GM12878 (cell line): ENCODE measurements around the gene LRP1. TPM values are rescaled to one million over a fixed set of nuclear protein-coding genes. Genes with fewer than 3 reads are reported as not detected.

ENCODE experiments used
- ATAC-seq: fragments of 200-7000 bp; cut with Tn5 transposase; 3 replicates; pipeline ENCODE4 v1.9.1; 2020; ENCODE audit warnings: mild to moderate bottlenecking, moderate library complexity
- BruUV-seq: library from RNA; stranded (reverse); fragments of 400-500 nt; replicated peaks from 2 replicates; lab custom pipeline; 2021; lab: Mats Ljungman, UMichigan
- CTCF ChIA-PET: fragments of 300-600 bp; sonication (Branson Sonifier 250); formaldehyde crosslinking; extraction: SDS; loops from one replicate; lab custom pipeline; 2021; ENCODE audit warnings: inconsistent platforms; lab: Yijun Ruan, JAX
- POLR2A ChIA-PET: fragments of 350-600 bp; formaldehyde crosslinking; extraction: SDS; loops from one replicate; lab custom pipeline; 2021; ENCODE audit warnings: inconsistent platforms; lab: Charles Lee
- RAD21 ChIA-PET: fragments of 300-600 bp; sonication (Branson Sonifier 250); formaldehyde crosslinking; loops from one replicate; lab custom pipeline; 2023; ENCODE audit warnings: antibody characterized with exemption; ENCODE audit not compliant: unreplicated experiment; lab: Charles Lee
- SMC1A ChIA-PET: fragments of 300-600 bp; sonication (Branson Sonifier 250); formaldehyde crosslinking; loops from one replicate; lab custom pipeline; 2023; ENCODE audit not compliant: unreplicated experiment, uncharacterized antibody; lab: Charles Lee
- DNase-seq: peaks from one replicate; pipeline ENCODE4 v3.0.0-alpha.2; 2011; ENCODE audit warnings: low read depth, low spot score
- FAIRE-seq: peaks from 3 replicates; lab custom pipeline; 2011; peaks lifted over from hg19 to GRCh38; lab: Jason Lieb, UNC
- H2AFZ ChIP-seq: 2 replicates; pipeline ENCODE4 v1.6.0; 2011; ENCODE audit warnings: low read depth, low read length, control low read depth; ENCODE audit not compliant: control insufficient read depth
- H3K27ac ChIP-seq: 2 replicates; pipeline ENCODE4 v1.5.1; 2011; ENCODE audit warnings: control low read depth; ENCODE audit not compliant: control insufficient read depth, insufficient read depth
- H3K27me3 ChIP-seq, 2 experiments: replicated peaks in 1 of 2; 2 replicates each; pipeline versions ENCODE4 v1.6.0 to v1.6.1; 2011; ENCODE audit warnings: low read length in 1 of 2; ENCODE audit not compliant: control insufficient read depth in 2 of 2, insufficient read depth in 2 of 2
- H3K36me3 ChIP-seq, 2 experiments: 2 replicates each; pipeline ENCODE4 v1.5.1; 2011; ENCODE audit warnings: low read length in 1 of 2; ENCODE audit not compliant: control insufficient read depth in 2 of 2, insufficient read depth in 2 of 2
- H3K4me1 ChIP-seq: 2 replicates; pipeline ENCODE4 v1.6.1; 2011; ENCODE audit warnings: mild to moderate bottlenecking, low read length, moderate library complexity, mixed read lengths; ENCODE audit not compliant: control insufficient read depth, insufficient read depth
- H3K4me2 ChIP-seq: 2 replicates; pipeline ENCODE4 v1.6.0; 2011; ENCODE audit warnings: control low read depth; ENCODE audit not compliant: control insufficient read depth, insufficient read depth
- H3K4me3 ChIP-seq: fragments of 200-600 bp; sonication (generic); 2 replicates; pipeline ENCODE4 v1.5.1; 2016
- H3K79me2 ChIP-seq: 2 replicates; pipeline ENCODE4 v1.6.0; 2011; ENCODE audit warnings: low read length; ENCODE audit not compliant: control insufficient read depth, insufficient read depth
- H3K9ac ChIP-seq: 2 replicates; pipeline ENCODE4 v1.8.0; 2011; ENCODE audit warnings: low read length, control low read depth, mixed read lengths; ENCODE audit not compliant: control insufficient read depth, insufficient read depth
- H3K9me3 ChIP-seq: replicated peaks from 3 replicates; pipeline ENCODE4 v1.5.1; 2011; ENCODE audit warnings: mild to moderate bottlenecking, low read length; ENCODE audit not compliant: control insufficient read depth, insufficient read depth
- H4K20me1 ChIP-seq: 2 replicates; pipeline ENCODE4 v1.6.0; 2011; ENCODE audit not compliant: control insufficient read depth, insufficient read depth
- ATF7 ChIP-seq: fragments of 450-650 bp; IDR thresholded peaks from 2 replicates; pipeline ENCODE4 v1.6.1; 2016; ENCODE audit warnings: low read depth, mild to moderate bottlenecking
- IKZF2 ChIP-seq, 2 experiments: fragments of 450-650 bp; IDR thresholded peaks; 2 replicates each; pipeline ENCODE4 v1.6.1; 2017; ENCODE audit warnings: mild to moderate bottlenecking in 2 of 2, moderate library complexity in 2 of 2
- IRF4 ChIP-seq: IDR thresholded peaks from 2 replicates; pipeline ENCODE4 v1.6.1; 2011; ENCODE audit warnings: low read depth, low read length
- NFYB ChIP-seq: IDR thresholded peaks from 2 replicates; pipeline ENCODE4 v1.6.1; 2011; ENCODE audit warnings: low read depth, mild to moderate bottlenecking, low read length, improper control_type of control experiment, moderate library complexity; ENCODE audit not compliant: insufficient read depth
- NR2C1 ChIP-seq: fragments of 450-650 bp; IDR thresholded peaks from 2 replicates; pipeline ENCODE4 v1.6.1; 2017; ENCODE audit warnings: antibody characterized with exemption, mild to moderate bottlenecking, moderate library complexity
- NRF1 ChIP-seq: conservative IDR thresholded peaks from 2 replicates; pipeline ENCODE4 v1.6.1; 2011; ENCODE audit warnings: mild to moderate bottlenecking, low read depth, low read length, improper control_type of control experiment
- PAX8 ChIP-seq: fragments of 450-650 bp; IDR thresholded peaks from 2 replicates; pipeline ENCODE4 v1.6.1; 2017; ENCODE audit warnings: mild to moderate bottlenecking, moderate library complexity
- POLR2AphosphoS2 ChIP-seq: IDR thresholded peaks from 2 replicates; pipeline ENCODE4 v1.6.1; 2011; ENCODE audit warnings: low read depth, mild to moderate bottlenecking, low read length, improper control_type of control experiment, moderate library complexity
- RBBP5 ChIP-seq: fragments of 200-600 bp; sonication (generic); conservative IDR thresholded peaks from 2 replicates; pipeline ENCODE4 v1.6.1; 2016
- SIN3A ChIP-seq: IDR thresholded peaks from 2 replicates; pipeline ENCODE4 v1.6.1; 2012; ENCODE audit warnings: low read depth, low read length, improper control_type of control experiment
- SRF ChIP-seq, 2 experiments: IDR thresholded peaks; 2 replicates each; pipeline ENCODE4 v1.6.1; 2011; ENCODE audit warnings: low read depth in 2 of 2, low read length in 2 of 2, mild to moderate bottlenecking in 1 of 2, moderate library complexity in 1 of 2
- STAT3 ChIP-seq: IDR thresholded peaks from 2 replicates; pipeline ENCODE4 v1.6.1; 2011; ENCODE audit warnings: low read depth, low read length, improper control_type of control experiment
- ZBED1 ChIP-seq: IDR thresholded peaks from 2 replicates; pipeline ENCODE4 v1.6.1; 2016; ENCODE audit warnings: borderline replicate concordance
- ZSCAN29 ChIP-seq: fragments of 450-650 bp; IDR thresholded peaks from 2 replicates; pipeline ENCODE4 v1.6.1; 2017; ENCODE audit warnings: mild to moderate bottlenecking, moderate library complexity
- WGBS: methylation state at CpG from one replicate; pipeline ENCODE4 v1.1.6; 2016; ENCODE audit warnings: low lambda C conversion rate; ENCODE audit not compliant: insufficient replicate concordance, insufficient coverage; ENCODE audit errors: missing lambda C conversion rate; 5-methylcytosine and 5-hydroxymethylcytosine counted together
- in situ Hi-C: fragments of 300-500 bp; cut with MboI; formaldehyde crosslinking; loops from 9 replicates; pipeline ENCODE4 v1.14.3; 2018; ENCODE audit warnings: mixed read lengths
- intact Hi-C: fragments of 100-400 bp; cut with micrococcal nuclease; formaldehyde crosslinking; loops from one replicate; pipeline ENCODE4 v1.14.2; 2022; ENCODE audit not compliant: unreplicated experiment
- polyA plus RNA-seq, 11 experiments: library from polyadenylated mRNA; depleted of rRNA in 4 of 11; unstranded in 6 of 11; stranded (reverse) in 5 of 11; fragments of >200 nt; fragmentation: Nextera tagmentation in 4 of 11; fragmentation: Illumina TruSeq in 1 of 11; extraction: Ambion mirVana in 4 of 11; extraction: Trizol in 1 of 11; gene quantifications; 1 replicate in 1 of 11; 2 replicates in 10 of 11; pipeline versions ENCODE4 v1.2.1 to v1.2.3, GENCODE V29; 2011 to 2016; ENCODE audit warnings: inconsistent platforms in 2 of 11, missing spikeins in 2 of 11, low read depth in 1 of 11
- total RNA-seq, 4 experiments: library from RNA; depleted of rRNA in 3 of 4; stranded (reverse); fragments of >200 nt in 3 of 4; fragmentation: Illumina TruSeq in 1 of 4; extraction: Trizol in 1 of 4; gene quantifications; 2 replicates each; pipeline versions ENCODE4 v1.2.1 to v1.2.3, GENCODE V29; 2013 to 2021
- TF ChIP-seq, protein P1 (sequence below): IDR thresholded peaks from 2 replicates; pipeline ENCODE4 v1.6.1; 2012; ENCODE audit warnings: low read depth, low read length, improper control_type of control experiment
- TF ChIP-seq, protein P2 (sequence below): IDR thresholded peaks from 2 replicates; pipeline ENCODE4 v1.6.1; 2012; ENCODE audit warnings: low read depth, low read length, improper control_type of control experiment
- TF ChIP-seq, protein P3 (sequence below): fragments of 450-650 bp; IDR thresholded peaks from 2 replicates; pipeline ENCODE4 v1.6.1; 2018; ENCODE audit warnings: borderline replicate concordance, mild to moderate bottlenecking; ENCODE audit not compliant: partially characterized antibody
- TF ChIP-seq, protein P4 (sequence below): fragments of 450-650 bp; IDR thresholded peaks from 2 replicates; pipeline ENCODE4 v1.6.1; 2017; ENCODE audit warnings: mild to moderate bottlenecking

Gene LRP1
- total and polyA plus RNA-seq, 10 of the 15 experiments (the other 5 are each of a cell fraction or from before 2014, with no cell fraction given): under 0.01 to 1.1 (median 0.20) TPM; not detected in 2

DNA sequence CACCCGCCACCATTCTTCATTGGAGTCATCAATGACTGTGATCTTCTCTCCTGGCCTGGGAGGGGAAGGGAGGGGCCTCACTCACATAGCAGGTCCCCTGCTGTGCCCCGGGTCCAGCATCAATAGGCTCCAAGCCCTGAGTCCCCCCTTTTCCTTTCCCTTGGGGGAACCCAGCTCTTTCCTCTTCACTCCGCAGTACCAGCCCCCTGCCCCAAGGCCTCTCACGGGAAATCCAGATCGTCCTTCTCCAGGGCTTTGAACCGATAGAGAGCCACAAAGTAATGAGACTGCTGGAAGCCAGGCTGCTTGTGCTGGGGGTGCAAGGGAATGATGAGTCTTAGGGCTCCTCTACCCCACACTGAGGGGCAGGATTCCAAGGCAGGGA lies 116.0 kb downstream of the LRP1 start:
- H3K79me2 ChIP-seq: no peaks in the 10 kb centered on the region
- RAD21 ChIA-PET: interaction anchor here (1.0 to 14.4 kb wide), 3 partner anchors 15 to 209 kb away, joined by 3 to 85 read pairs (median 7); partner anchors contain the start of genes INHBE and SHMT2
- peaks cover 2% of the 10 kb centered on the region; the same call in 1 of the 2 replicates for H4K20me1 ChIP-seq
- intact Hi-C loops: loop anchor here (5.0 kb wide), 1 partner anchor 122 kb away; no protein-coding TSS in a partner anchor
- no peak overlapping the region for H3K27ac ChIP-seq
- CTCF ChIA-PET: interaction anchor here (1.9 to 10.7 kb wide), 5 partner anchors 16 to 209 kb away, joined by 5 to 271 read pairs (median 90); partner anchors contain the start of genes INHBE and SHMT2
- no peak for FAIRE-seq
- no peak overlapping the region for H3K4me2 ChIP-seq
- no peaks in the 10 kb centered on the region for H3K36me3 ChIP-seq
- no peak for ATAC-seq
- no peak for TF ChIP-seq PAX8
- TF ChIP-seq, protein P1, sequence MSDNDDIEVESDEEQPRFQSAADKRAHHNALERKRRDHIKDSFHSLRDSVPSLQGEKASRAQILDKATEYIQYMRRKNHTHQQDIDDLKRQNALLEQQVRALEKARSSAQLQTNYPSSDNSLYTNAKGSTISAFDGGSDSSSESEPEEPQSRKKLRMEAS: no peak
- TF ChIP-seq POLR2AphosphoS2: no peak
- no peak for TF ChIP-seq NR2C1
- no peak for TF ChIP-seq ATF7
- TF ChIP-seq, protein P2, sequence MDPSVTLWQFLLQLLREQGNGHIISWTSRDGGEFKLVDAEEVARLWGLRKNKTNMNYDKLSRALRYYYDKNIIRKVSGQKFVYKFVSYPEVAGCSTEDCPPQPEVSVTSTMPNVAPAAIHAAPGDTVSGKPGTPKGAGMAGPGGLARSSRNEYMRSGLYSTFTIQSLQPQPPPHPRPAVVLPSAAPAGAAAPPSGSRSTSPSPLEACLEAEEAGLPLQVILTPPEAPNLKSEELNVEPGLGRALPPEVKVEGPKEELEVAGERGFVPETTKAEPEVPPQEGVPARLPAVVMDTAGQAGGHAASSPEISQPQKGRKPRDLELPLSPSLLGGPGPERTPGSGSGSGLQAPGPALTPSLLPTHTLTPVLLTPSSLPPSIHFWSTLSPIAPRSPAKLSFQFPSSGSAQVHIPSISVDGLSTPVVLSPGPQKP: no peak
- no peak for TF ChIP-seq ZBED1
- TF ChIP-seq, protein P3, sequence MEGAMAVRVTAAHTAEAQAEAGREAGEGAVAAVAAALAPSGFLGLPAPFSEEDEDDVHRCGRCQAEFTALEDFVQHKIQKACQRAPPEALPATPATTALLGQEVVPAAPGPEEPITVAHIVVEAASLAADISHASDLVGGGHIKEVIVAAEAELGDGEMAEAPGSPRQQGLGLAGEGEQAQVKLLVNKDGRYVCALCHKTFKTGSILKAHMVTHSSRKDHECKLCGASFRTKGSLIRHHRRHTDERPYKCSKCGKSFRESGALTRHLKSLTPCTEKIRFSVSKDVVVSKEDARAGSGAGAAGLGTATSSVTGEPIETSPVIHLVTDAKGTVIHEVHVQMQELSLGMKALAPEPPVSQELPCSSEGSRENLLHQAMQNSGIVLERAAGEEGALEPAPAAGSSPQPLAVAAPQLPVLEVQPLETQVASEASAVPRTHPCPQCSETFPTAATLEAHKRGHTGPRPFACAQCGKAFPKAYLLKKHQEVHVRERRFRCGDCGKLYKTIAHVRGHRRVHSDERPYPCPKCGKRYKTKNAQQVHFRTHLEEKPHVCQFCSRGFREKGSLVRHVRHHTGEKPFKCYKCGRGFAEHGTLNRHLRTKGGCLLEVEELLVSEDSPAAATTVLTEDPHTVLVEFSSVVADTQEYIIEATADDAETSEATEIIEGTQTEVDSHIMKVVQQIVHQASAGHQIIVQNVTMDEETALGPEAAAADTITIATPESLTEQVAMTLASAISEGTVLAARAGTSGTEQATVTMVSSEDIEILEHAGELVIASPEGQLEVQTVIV: no peak
- TF ChIP-seq NRF1: no peak
- no peak for TF ChIP-seq SIN3A
- no peak for TF ChIP-seq SRF (IDR thresholded peaks at IDR 0.05; ENCODE audit: low read depth in 2 of 2, low read length in 2 of 2)
- TF ChIP-seq IRF4: no peak
- no peak for TF ChIP-seq RBBP5
- no peak for TF ChIP-seq ZSCAN29
- no peak for TF ChIP-seq STAT3
- TF ChIP-seq, protein P4, sequence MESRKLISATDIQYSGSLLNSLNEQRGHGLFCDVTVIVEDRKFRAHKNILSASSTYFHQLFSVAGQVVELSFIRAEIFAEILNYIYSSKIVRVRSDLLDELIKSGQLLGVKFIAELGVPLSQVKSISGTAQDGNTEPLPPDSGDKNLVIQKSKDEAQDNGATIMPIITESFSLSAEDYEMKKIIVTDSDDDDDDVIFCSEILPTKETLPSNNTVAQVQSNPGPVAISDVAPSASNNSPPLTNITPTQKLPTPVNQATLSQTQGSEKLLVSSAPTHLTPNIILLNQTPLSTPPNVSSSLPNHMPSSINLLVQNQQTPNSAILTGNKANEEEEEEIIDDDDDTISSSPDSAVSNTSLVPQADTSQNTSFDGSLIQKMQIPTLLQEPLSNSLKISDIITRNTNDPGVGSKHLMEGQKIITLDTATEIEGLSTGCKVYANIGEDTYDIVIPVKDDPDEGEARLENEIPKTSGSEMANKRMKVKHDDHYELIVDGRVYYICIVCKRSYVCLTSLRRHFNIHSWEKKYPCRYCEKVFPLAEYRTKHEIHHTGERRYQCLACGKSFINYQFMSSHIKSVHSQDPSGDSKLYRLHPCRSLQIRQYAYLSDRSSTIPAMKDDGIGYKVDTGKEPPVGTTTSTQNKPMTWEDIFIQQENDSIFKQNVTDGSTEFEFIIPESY: no peak
- no peak for TF ChIP-seq NFYB
- no peak for TF ChIP-seq IKZF2 (IDR thresholded peaks at IDR 0.05)
- no peak for DNase-seq
- no peaks in the 10 kb centered on the region for H3K9me3 ChIP-seq
- POLR2A ChIA-PET: no interaction called here
- no peak overlapping the region for H3K4me3 ChIP-seq
- H3K4me1 ChIP-seq: peaks cover 33% of the 10 kb centered on the region
- 72% methylated on average over 6 of the region's 6 CpGs for WGBS
- no peak overlapping the region for H3K9ac ChIP-seq
- BruUV-seq: no TSS peak
- peaks cover 5% of the 10 kb centered on the region in 2 experiments; a peak in 3 of 4 replicates for H3K27me3 ChIP-seq
- in situ Hi-C loops: no loop called here
- H2AFZ ChIP-seq: no peak overlapping the region
- SMC1A ChIA-PET: interaction anchor here (1.1 to 8.1 kb wide), 4 partner anchors 13 to 208 kb away, joined by 4 to 55 read pairs (median 4); no protein-coding TSS in a partner anchor
